Psoas muscle (tissue), 8 donors: Measurements from ENCODE around the gene STX1A. TPM values are rescaled to one million over a fixed set of nuclear protein-coding genes. Genes with fewer than 3 reads are reported as not detected.
A peak's percentile ranks its signal among the peaks of the same experiment; 100 is the strongest.

Source experiments
- ATAC-seq, 4 donors: fragments of 200-7000 bp; cut with Tn5 transposase; one replicate each; pipeline ENCODE4 v1.9.1; 2020; ENCODE audit warnings: moderate library complexity in 3 of 4, mild to moderate bottlenecking in 2 of 4
- DNase-seq, 2 donors: peaks; one replicate each; pipeline ENCODE4 v3.0.0-alpha.2; 2020
- H3K27ac ChIP-seq: fragments of 200-600 bp; one replicate; pipeline ENCODE4 v1.8.0; 2022
- H3K27me3 ChIP-seq, 3 donors: fragments of 200-600 bp in 1 of 3; one replicate each; pipeline versions ENCODE4 v1.6.1 to v1.8.0; 2013 to 2022; ENCODE audit warnings: low read length in 2 of 3, mild to moderate bottlenecking in 2 of 3, moderate library complexity in 1 of 3; ENCODE audit not compliant: insufficient read depth in 3 of 3
- H3K36me3 ChIP-seq, 2 donors: fragments of 200-600 bp in 1 of 2; one replicate each; pipeline versions ENCODE4 v1.6.1 to v1.8.0; 2013 to 2022; ENCODE audit warnings: low read depth in 1 of 2, mild to moderate bottlenecking in 1 of 2, moderate library complexity in 1 of 2; ENCODE audit not compliant: insufficient read depth in 1 of 2
- H3K4me1 ChIP-seq: fragments of 200-600 bp; one replicate; pipeline ENCODE4 v1.8.0; 2022
- H3K4me3 ChIP-seq: fragments of 200-600 bp; one replicate; pipeline ENCODE4 v1.8.0; 2022; ENCODE audit warnings: mild to moderate bottlenecking
- H3K9me3 ChIP-seq: fragments of 200-600 bp; one replicate; pipeline ENCODE4 v1.8.0; 2022
- CTCF ChIP-seq: fragments of 200-600 bp; IDR thresholded peaks from one replicate; pipeline ENCODE4 v1.8.0; 2022; ENCODE audit warnings: antibody characterized with exemption
- whole genome bisulfite sequencing, 3 donors: extraction: QIAGEN DNeasy Blood & Tissue Kit; methylation state at CpG; one replicate each; pipeline versions ENCODE4 v1.1.6 to v1.1.7; 2013; 5-methylcytosine and 5-hydroxymethylcytosine counted together
- intact Hi-C, 2 donors: fragments of 100-400 bp; cut with DNase I; formaldehyde crosslinking; loops; one replicate each; pipeline versions ENCODE4 v1.11.0 to v1.14.2; 2022
- polyA plus RNA-seq, 3 donors: library from polyadenylated mRNA; stranded (reverse); fragments of 200-250 nt; gene quantifications; one replicate each; pipeline ENCODE4 v1.2.3, GENCODE V29; 2013
- total RNA-seq, 4 donors: library from RNA; stranded (reverse); fragmentation: NEBNext Ultra II Directional in 2 of 4; extraction: Animal tissue kit (Norgen Biotek cat#: 25700) in 2 of 4; gene quantifications; one replicate each; pipeline versions ENCODE4 v1.2.1 to v1.2.4, GENCODE V29; 2021 to 2023
- donor health status: healthy with polysubstance abuse.
- donor health status: DM: no; HTN: no; CAD: no; lungs with moderate emphysema.
- donor health status: Bipolar disorder and iron deficiency.
- donor health status: healthy.
- donor health status: DM: yes; HTN: yes; CAD: no.
- donor health status: DM: no; HTN: no; CAD: no.
- donor health status: DM: no; HTN: no; CAD: no.
- donor health status: DM: yes; HTN: yes; CAD: no.

Gene STX1A
- total and polyA plus RNA-seq, 7 donors: 1.9 to 5.4 (median 2.8) TPM

- peaks cover 15 to 99% of the 10 kb centered on the region in 2 donors for H3K36me3 ChIP-seq
- H3K4me1 ChIP-seq: no peaks in the 10 kb centered on the region
- no peaks in the 10 kb centered on the region for H3K27me3 ChIP-seq
- TF ChIP-seq CTCF: no peak
- no peak overlapping the region for H3K4me3 ChIP-seq
- no peak overlapping the region for H3K27ac ChIP-seq
- intact Hi-C loops: no loop called here
- ATAC-seq (no peak), DNase-seq (no peak)
- WGBS, 3 donors: 85 to 88% (median 87%) methylated on average over 7 of the region's 7 CpGs
- H3K9me3 ChIP-seq: no peaks in the 10 kb centered on the region
Observed at GRCh38 chr7:73690646-73691045, 28.8 kb downstream of the STX1A start.

DNA sequence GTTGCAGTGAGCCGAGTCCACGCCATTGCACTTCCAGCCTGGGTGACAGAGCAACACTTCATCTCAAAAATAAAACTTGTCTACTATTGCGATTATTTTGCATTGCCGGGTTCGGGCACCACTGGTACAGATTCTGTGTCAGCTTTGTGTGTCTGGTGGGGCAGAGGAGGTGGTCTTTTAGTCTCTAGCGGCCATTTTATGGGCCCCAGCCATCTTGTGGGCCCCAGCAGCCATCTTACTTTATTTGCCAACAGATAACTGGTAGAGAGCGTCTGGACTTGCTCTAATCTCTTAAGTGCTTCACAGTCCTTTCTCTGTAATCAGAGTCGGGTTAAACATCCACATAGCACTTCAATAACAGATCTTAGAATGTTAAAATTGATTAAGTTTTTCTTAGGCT, 31.2 kb downstream of the STX1A start:
- Histone ChIP-seq H3K36me3 (peaks cover 15 to 76% of the 10 kb centered on the region in 2 donors), H3K4me1 (no peaks in the 10 kb centered on the region), H3K9me3 (no peaks in the 10 kb centered on the region), H3K27me3 (no peaks in the 10 kb centered on the region), H3K27ac (no peak overlapping the region), H3K4me3 (no peak overlapping the region)
- ATAC-seq (no peak), DNase-seq (no peak)
- intact Hi-C loops: no loop called here
- no peak for TF ChIP-seq CTCF
- 93 to 97% (median 94%) methylated on average over 8 of the region's 8 CpGs for WGBS, 3 donors

DNA sequence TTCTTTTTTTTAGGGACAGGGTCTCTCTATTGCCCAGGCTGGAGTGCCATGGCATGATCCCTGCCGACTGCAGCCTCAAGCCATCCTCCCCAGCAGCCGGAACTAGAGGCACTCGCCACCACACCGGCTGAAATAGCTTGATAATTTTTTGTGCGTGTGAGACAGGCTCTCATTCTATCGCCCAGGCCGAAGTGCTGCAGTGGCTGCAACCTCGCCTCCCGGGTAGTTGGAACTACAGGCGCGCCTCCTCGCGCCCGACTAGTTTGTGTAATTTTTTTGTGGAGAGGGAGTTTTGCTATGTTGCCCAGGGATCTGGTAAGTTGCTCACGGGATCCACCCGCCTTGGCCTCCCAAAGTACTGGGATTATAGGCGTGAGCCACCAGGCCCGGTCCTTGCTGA, 34.2 kb downstream of the STX1A start:
- Histone ChIP-seq H3K36me3 (peaks cover 11 to 46% of the 10 kb centered on the region in 2 donors), H3K27ac (no peak overlapping the region), H3K4me3 (no peak overlapping the region), H3K4me1 (peaks cover 20% of the 10 kb centered on the region), H3K9me3 (no peaks in the 10 kb centered on the region), H3K27me3 (no peaks in the 10 kb centered on the region)
- ATAC-seq (no peak), DNase-seq (no peak)
- WGBS, 3 donors: 92 to 94% (median 94%) methylated on average over 18 of the region's 18 CpGs
- intact Hi-C loops: no loop called here
- TF ChIP-seq CTCF: no peak

- no peak for DNase-seq
- intact Hi-C loops: loop anchor here in 1 of 2 donors (5.0 kb wide), 1 partner anchor 33 kb away; the partner anchor contains the start of gene STX1A
- H3K9me3 ChIP-seq: no peaks in the 10 kb centered on the region
- H3K4me3 ChIP-seq: peak overlapping the region; percentile 94
- ATAC-seq: peak in 1 of 4 donors; percentile 11
- peaks cover 25% of the 10 kb centered on the region for H3K4me1 ChIP-seq
- H3K36me3 ChIP-seq: peaks cover 11 to 33% of the 10 kb centered on the region in 2 donors
- 21 to 24% (median 23%) methylated on average over 56 to 58 of the region's 58 CpGs for WGBS, 3 donors
- H3K27me3 ChIP-seq: no peaks in the 10 kb centered on the region
- TF ChIP-seq CTCF: no peak
- H3K27ac ChIP-seq: peak overlapping the region; percentile 94
Observed at GRCh38 chr7:73683788-73684693, 35.4 kb downstream of the STX1A start.
